ENCODE measurements around the gene ZNF132. TPM values are rescaled to one million over a fixed set of nuclear protein-coding genes. Genes with fewer than 3 reads are reported as not detected.

Gene ZNF132
- total RNA-seq, 2 experiments from 2014 or later: 4.8 to 5.3 TPM

DNA sequence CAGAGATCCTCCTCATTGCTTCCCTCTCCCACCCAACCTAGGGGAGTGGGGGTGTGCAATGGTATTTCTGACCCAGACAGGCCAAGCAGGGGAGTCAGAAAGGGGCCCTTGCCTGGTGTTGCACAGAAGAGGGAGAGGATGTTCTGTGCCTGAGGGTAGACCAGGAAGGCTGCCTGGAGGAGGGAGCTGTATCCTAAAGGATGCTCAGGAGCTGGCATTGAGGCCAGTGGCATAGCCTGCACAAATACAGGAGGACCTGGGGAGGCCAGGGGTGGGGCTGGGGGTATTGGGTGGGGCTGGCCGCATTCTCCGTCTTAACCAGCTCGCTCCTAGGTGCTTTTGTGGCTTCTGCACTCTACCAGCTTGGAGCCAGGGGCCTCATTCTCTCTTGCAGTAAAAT lies 40.0 kb downstream of the ZNF132 start:
- H3K9me3 Mint-ChIP-seq: no peaks in the 10 kb centered on the region

DNA sequence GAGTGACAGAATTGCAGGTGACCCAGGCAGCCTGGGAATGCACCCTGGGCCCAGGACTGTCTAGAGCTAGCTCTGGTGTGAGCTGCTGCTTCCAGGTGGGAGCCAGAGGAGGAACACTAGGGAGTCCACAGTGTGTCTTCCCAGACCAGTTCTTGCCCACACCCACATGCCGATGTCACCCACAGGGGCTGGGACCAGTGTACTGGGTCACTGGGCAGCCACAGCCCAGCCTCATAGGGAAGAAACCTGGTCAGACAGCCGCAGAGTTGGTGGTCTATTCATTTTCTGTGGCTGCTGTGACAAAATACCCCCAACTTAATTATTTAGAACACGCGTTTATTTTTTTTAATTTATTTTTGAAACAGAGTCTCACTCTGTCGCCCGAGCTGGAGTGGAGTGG lies 41.4 kb downstream of the ZNF132 start:
- H3K4me3 Mint-ChIP-seq: no peak overlapping the region
- POLR2A ChIA-PET: no interaction called here
- no peaks in the 10 kb centered on the region for H3K9me3 Mint-ChIP-seq
- no peaks in the 10 kb centered on the region for H3K27me3 Mint-ChIP-seq
- CTCF ChIA-PET: no interaction called here
- H3K27ac Mint-ChIP-seq: no peak overlapping the region
- no peak for DNase-seq
- peaks cover 29% of the 10 kb centered on the region for H3K4me1 Mint-ChIP-seq
- peaks cover 16% of the 10 kb centered on the region for H3K36me3 Mint-ChIP-seq (ENCODE audit: low read depth)

More for the DNA sequence above, 40.0 kb downstream of the ZNF132 start:
- Mint-ChIP-seq H3K36me3 (ENCODE audit: low read depth) (peaks cover 4% of the 10 kb centered on the region), H3K27ac (no peak overlapping the region), H3K27me3 (no peaks in the 10 kb centered on the region), H3K4me1 (peaks cover 26% of the 10 kb centered on the region), H3K4me3 (no peak overlapping the region)
- no peak for DNase-seq
- CTCF ChIA-PET: interaction anchor here (0.6 kb wide), 1 partner anchor 153 kb away, joined by 4 read pairs; no protein-coding TSS in a partner anchor
- POLR2A ChIA-PET: no interaction called here

DNA sequence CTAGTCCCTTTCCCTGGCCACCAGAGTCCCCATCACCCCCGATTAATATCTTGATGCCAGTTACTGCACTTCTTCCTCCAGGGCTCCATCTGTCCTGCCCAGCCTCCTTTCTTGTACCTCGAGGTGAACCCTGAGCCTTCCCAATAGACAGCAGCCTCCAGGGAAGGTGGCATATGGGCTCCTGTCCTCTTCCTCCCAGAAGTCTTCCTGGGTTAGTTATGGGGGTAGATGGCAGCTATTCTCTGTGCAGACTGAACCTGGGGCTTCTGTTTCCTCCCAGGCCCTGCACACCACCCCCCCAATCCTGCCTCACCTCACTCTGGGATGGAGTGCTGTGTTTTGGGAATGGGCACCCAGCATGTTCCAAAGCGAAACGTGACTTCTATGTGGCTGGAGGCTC lies 41.9 kb downstream of the ZNF132 start:
- DNase-seq: no peak
- Mint-ChIP-seq H3K9me3 (no peaks in the 10 kb centered on the region), H3K4me3 (no peak overlapping the region), H3K36me3 (ENCODE audit: low read depth) (peaks cover 19% of the 10 kb centered on the region), H3K27ac (no peak overlapping the region), H3K27me3 (no peaks in the 10 kb centered on the region), H3K4me1 (peaks cover 26% of the 10 kb centered on the region)
- POLR2A ChIA-PET: no interaction called here
- CTCF ChIA-PET: no interaction called here

DNA sequence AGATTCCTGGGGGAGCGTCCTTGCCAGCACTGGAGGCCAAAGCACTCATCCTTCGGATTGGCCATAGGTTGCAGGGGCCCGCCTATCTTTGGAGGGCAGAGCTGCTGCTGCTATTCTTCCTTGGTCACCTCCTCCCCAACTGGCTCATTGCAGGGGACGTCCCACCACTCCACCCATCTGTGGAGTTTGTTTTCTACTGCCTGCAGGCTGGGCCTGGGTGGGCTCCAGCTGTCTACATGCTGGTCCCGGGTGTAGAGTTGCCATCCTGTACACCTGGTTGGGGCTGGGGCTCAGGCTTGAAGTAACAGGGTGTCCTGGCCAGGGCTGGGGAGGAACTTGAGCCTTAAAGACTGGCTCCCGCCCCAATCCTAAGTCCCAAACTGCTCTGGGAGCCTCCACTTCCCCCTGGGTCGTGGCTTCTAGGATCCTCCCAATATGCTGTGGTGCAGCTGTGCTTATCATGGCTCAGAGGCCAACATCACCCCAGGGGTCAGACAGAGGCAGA lies 42.4 kb downstream of the ZNF132 start:
- no peak overlapping the region for H3K27ac Mint-ChIP-seq
- ChIA-PET CTCF (no interaction called here), POLR2A (no interaction called here)
- H3K27me3 Mint-ChIP-seq: no peaks in the 10 kb centered on the region
- H3K4me1 Mint-ChIP-seq: peaks cover 28% of the 10 kb centered on the region
- peaks cover 23% of the 10 kb centered on the region for H3K36me3 Mint-ChIP-seq (ENCODE audit: low read depth)
- no peak overlapping the region for H3K4me3 Mint-ChIP-seq
- H3K9me3 Mint-ChIP-seq: no peaks in the 10 kb centered on the region
- no peak for DNase-seq

DNA sequence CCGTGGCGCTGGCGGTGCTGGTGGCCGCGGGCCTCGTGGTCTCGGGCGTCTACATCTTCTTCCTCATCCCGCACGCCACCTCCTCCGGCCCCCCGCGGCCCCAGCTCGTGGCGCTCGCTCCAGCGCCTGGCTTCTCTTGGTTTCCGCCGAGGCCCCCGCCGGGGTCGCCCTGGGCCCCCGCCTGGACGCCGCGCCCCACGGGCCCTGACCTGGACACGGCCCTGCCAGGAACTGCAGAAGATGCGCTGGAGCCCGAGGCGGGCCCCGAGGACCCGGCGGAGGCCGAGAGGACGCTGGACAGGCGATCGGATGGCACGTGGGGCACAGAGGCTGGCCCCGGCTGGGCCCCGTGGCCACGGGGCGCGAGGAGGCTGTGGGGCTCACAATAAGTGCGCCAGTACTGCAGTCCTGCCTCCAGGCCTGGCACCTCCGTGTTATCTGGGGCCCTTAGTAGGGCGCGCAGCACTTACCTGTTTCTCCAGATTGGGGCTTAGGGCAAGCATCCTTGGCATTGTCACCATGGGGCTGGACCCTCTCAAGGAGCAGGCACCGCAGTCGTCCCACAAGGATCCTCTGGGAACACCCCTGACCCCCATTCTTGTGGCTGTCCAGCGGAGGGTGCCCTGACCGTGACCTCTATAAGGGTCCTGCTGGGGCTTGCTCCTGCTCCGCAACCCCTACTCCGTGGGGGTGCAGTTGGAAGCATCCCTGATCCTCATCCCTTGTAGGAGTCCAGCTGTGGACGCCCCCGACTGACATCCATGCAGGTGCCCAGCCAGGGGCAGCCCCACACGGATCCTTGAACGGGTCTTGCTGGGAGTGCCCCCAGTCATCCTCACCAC lies 43.0 kb downstream of the ZNF132 start:
- H3K4me3 Mint-ChIP-seq: no peak overlapping the region
- no peak overlapping the region for H3K27ac Mint-ChIP-seq
- no peaks in the 10 kb centered on the region for H3K27me3 Mint-ChIP-seq
- POLR2A ChIA-PET: no interaction called here
- H3K36me3 Mint-ChIP-seq (ENCODE audit: low read depth): peaks cover 24% of the 10 kb centered on the region
- peaks cover 30% of the 10 kb centered on the region for H3K4me1 Mint-ChIP-seq
- CTCF ChIA-PET: no interaction called here
- DNase-seq: no peak
- no peaks in the 10 kb centered on the region for H3K9me3 Mint-ChIP-seq

DNA sequence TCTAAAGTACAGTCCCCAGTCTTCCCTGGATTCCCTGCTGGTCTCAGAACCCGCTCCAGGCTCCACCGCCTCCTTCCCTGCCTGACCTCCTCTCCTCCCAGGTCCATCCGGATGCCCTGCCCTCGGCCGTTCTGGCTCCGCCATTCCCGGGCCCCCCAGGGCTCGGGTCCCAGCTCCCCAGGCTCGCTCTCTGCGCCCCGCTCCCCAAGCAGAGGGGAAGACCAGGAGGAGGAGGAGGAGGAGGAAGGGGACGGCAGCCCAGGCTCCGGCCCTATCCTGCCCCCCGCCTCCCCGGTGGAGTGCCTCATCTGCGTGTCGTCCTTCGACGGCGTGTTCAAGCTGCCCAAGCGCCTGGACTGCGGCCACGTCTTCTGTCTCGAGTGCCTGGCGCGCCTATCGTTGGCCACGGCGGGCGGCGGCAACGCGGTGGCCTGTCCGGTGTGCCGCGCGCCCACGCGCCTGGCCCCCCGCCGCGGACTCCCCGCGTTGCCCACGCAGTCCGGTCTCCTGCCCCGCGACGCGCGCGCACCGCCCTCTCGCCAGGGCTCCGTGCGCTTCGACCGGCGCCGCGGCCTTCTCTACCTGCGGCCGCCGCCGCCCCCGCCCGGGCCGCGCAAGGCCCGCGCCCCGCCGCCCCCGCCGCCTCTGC lies 43.9 kb downstream of the ZNF132 start:
- no peak for DNase-seq
- ChIA-PET CTCF (no interaction called here), POLR2A (no interaction called here)
- Mint-ChIP-seq H3K27me3 (no peaks in the 10 kb centered on the region), H3K4me3 (no peak overlapping the region), H3K27ac (no peak overlapping the region), H3K9me3 (no peaks in the 10 kb centered on the region), H3K36me3 (ENCODE audit: low read depth) (peaks cover 27% of the 10 kb centered on the region), H3K4me1 (peaks cover 32% of the 10 kb centered on the region)

DNA sequence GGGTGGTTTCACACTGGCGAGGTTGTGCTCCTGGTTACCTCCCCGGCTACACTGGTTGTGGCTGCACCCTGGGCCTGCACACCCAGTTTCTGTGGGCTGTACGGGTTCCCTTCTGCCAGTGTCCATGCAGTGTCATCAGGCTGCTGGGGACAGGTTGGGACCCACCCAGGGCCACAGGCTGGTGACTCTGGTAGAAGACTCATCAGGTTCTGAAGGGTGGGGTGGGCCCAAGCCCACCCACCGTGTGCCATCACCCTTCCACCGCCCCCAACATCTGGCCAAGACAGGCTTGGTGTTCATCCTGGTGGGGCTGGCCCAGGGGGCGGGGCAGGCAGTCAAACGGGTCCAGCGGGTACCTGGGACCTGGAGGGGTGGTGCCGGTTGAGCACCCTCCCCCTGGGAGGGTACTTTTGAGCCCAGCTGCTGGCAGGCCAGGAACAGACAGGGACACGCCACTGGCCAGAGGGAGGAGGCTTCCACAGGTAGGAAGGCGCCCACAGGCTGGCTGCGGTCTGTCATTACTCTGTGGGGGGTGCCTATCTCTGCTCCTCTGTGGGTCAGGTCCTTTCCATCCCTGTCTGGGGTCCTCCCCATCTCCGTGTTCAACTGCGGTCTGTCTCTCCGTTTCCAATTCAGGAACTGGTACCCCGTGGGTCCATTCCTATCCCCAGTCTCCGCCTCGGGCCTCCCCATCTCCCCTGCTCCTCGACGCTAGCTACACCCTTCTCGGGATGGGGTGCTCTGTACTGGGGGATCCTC lies 44.6 kb downstream of the ZNF132 start, which contains the start of gene RNF225:
RNF225 (plus strand) TSS at position 437 of the 759 bp plus-strand sequence. CDS start 434 bp downstream, outside the sequence.
- H3K27ac Mint-ChIP-seq: peak within 1 kb of the TSS; percentile 41
- CTCF ChIA-PET: no interaction called here

DNA sequence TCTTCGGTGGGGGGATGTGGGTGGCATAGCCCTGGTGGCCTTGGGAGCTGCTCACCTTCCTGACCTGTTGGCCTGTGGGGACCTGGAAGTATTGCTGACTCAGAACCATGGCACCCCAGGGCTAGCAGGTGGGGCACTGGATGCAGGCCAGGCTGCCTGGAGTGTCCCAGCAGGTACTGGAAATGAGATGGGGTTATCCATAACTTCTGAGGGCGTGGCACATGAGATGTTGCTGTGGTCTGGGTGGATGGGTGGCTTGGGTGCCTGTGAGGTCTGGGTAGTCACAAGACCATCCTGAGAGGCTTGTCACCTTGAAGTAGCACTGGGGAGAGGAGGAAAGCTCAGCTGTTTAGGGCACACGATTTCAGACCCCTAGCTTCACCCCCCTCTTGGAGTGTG lies 45.1 kb downstream of the ZNF132 start:
- Mint-ChIP-seq H3K27ac (no peak overlapping the region), H3K27me3 (no peaks in the 10 kb centered on the region), H3K9me3 (no peaks in the 10 kb centered on the region), H3K4me3 (no peak overlapping the region), H3K36me3 (ENCODE audit: low read depth) (peaks cover 33% of the 10 kb centered on the region), H3K4me1 (peaks cover 29% of the 10 kb centered on the region)
- POLR2A ChIA-PET: no interaction called here
- no peak for DNase-seq
- CTCF ChIA-PET: interaction anchor here (0.6 to 1.1 kb wide), 2 partner anchors 14 to 90 kb away, joined by 3 to 6 read pairs; partner anchors contain the start of gene ZNF584

More for the DNA sequence above, 44.6 kb downstream of the ZNF132 start, which contains the start of gene RNF225:
- H3K9me3 Mint-ChIP-seq: no peaks in the 10 kb centered on the region
- POLR2A ChIA-PET: no interaction called here
- H3K4me3 Mint-ChIP-seq: no peak within 1 kb of the TSS
- peaks cover 33% of the 10 kb centered on the region for H3K36me3 Mint-ChIP-seq (ENCODE audit: low read depth)
- no peaks in the 10 kb centered on the region for H3K27me3 Mint-ChIP-seq
- DNase-seq: no peak
- H3K4me1 Mint-ChIP-seq: peaks cover 31% of the 10 kb centered on the region

DNA sequence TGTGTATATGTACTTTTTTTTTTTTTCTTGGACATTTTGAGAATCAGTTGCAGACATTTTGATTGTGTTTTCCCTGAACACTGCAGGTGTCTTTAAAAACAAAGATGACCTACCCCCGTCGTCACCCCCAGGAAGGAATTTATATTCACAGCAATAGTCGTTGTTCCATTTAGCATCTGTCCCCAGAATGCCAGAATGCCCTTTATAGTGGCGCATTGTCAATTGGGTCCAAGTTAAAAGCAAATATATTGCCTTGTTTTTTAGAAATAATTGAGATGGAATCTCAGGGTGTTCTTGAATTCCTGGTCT lies 46.3 kb downstream of the ZNF132 start:
- no peaks in the 10 kb centered on the region for H3K9me3 Mint-ChIP-seq
- peaks cover 36% of the 10 kb centered on the region for H3K4me1 Mint-ChIP-seq
- DNase-seq: no peak
- CTCF ChIA-PET: no interaction called here
- no peak overlapping the region for H3K27ac Mint-ChIP-seq
- H3K36me3 Mint-ChIP-seq (ENCODE audit: low read depth): peaks cover 40% of the 10 kb centered on the region
- POLR2A ChIA-PET: no interaction called here
- no peaks in the 10 kb centered on the region for H3K27me3 Mint-ChIP-seq
- no peak overlapping the region for H3K4me3 Mint-ChIP-seq

DNA sequence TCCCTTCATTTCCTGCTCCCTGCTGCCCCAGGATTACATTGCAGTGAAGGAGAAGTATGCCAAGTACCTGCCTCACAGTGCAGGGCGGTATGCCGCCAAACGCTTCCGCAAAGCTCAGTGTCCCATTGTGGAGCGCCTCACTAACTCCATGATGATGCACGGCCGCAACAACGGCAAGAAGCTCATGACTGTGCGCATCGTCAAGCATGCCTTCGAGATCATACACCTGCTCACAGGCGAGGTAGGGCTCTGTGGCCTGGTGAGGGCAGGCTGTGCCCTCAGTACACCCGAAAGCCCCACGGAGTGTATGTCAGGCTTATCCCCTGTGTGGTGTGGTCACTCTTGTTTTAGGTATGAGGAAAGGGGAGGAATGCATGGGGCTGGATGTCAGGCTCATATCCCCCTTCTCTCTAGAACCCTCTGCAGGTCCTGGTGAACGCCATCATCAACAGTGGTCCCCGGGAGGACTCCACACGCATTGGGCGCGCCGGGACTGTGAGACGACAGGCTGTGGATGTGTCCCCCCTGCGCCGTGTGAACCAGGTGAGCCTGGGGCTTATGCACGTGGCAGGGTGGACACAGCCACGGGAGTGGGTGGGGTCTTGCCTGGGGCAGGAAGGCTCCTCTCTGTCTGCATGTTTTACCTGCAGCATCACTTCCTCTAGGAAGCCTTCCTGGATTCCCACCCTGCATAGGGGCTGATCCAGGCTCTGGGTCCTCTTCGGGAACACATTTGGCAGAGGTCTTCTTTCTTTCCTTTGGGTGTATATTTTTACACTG lies 46.8 kb downstream of the ZNF132 start:
- H3K27ac Mint-ChIP-seq: no peak overlapping the region
- no peaks in the 10 kb centered on the region for H3K9me3 Mint-ChIP-seq
- CTCF ChIA-PET: interaction anchor here (0.6 to 0.8 kb wide), 2 partner anchors 118 to 545 kb away, joined by 3 read pairs; no protein-coding TSS in a partner anchor
- H3K4me1 Mint-ChIP-seq: peaks cover 42% of the 10 kb centered on the region
- no peak overlapping the region for H3K4me3 Mint-ChIP-seq
- no peaks in the 10 kb centered on the region for H3K27me3 Mint-ChIP-seq
- no peak for DNase-seq
- H3K36me3 Mint-ChIP-seq (ENCODE audit: low read depth): peaks cover 44% of the 10 kb centered on the region
- POLR2A ChIA-PET: no interaction called here

DNA sequence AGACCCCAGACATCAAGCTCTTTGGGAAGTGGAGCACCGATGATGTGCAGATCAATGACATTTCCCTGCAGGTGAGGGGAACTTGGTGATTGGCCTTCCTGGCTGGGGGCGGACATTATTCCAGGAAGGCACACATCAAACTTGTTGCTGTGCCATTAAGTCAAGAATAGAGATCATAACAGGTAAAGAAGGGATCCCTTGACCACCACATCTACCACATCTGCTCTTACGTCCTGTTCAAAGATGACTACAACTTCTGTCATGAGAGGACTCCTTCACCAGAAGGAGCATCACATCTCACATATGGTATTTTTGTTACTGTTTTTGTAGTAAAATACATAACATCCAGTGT lies 51.8 kb downstream of the ZNF132 start:
- no peak for DNase-seq
- Mint-ChIP-seq H3K4me1 (peaks cover 56% of the 10 kb centered on the region), H3K27me3 (no peaks in the 10 kb centered on the region), H3K27ac (peak overlapping the region; percentile 99), H3K36me3 (ENCODE audit: low read depth) (peaks cover 35% of the 10 kb centered on the region), H3K9me3 (no peaks in the 10 kb centered on the region), H3K4me3 (peak overlapping the region; percentile 97)
- CTCF ChIA-PET: interaction anchor here (0.6 to 1.5 kb wide), 2 partner anchors 25 to 96 kb away, joined by 3 read pairs; partner anchors contain the start of gene ZNF497
- POLR2A ChIA-PET: no interaction called here

DNA sequence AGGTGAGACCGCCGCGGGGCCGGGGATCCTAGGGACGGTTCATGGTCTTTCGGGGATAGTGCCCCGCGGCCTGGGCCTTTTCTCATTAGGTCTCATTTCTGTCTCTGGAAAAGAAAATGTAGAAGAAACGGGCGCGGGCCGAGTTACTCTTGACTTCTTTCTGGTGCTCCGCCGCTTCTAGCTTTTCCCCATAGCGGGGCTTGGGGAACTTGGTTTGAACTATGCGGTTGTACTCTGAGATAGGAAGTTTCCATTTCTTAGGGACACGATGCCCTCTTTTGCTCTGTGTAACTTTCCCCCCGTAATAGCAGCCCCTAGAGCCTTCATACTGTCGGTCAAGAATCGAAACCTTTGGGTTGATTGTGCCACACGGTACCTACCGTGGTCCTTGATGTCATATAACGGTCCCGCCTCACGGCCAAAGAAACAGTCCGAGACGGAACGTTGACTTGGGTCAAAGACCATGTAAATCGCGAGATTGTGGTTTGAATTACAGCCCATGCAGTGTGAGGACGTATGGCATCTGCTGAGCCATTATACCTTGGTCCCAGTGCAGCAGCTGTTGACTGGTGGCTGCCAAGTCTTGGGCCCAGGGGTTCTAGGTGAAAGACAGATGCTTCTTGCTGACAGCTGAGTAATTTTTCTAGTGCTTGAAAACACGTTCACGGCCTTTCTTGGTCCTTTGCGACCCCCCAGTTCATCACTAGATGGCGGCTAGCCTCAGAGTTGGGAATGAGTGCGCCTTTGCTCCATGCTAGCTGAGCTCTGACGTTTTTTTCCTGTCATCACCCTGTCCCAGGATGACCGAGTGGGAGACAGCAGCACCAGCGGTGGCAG lies 52.4 kb downstream of the ZNF132 start:
- Mint-ChIP-seq H3K4me1 (peaks cover 54% of the 10 kb centered on the region), H3K36me3 (ENCODE audit: low read depth) (peaks cover 31% of the 10 kb centered on the region), H3K4me3 (peak overlapping the region; percentile 97), H3K27me3 (no peaks in the 10 kb centered on the region), H3K9me3 (no peaks in the 10 kb centered on the region), H3K27ac (peak overlapping the region; percentile 99)
- POLR2A ChIA-PET: no interaction called here
- CTCF ChIA-PET: interaction anchor here (0.6 to 1.5 kb wide), 2 partner anchors 25 to 97 kb away, joined by 3 read pairs; partner anchors contain the start of gene ZNF497
- DNase-seq: no peak

All from activated CD4-positive, alpha-beta T cell treated with anti-CD3 and anti-CD28 coated beads, Interleukin-2, amount 10 ng/mL, durations not matched to agents 7 days and 5 days (primary cell).